Endothelial cell of umbilical vein (primary cell): ENCODE results near the gene MCCC1. TPM values are rescaled to one million over a fixed set of nuclear protein-coding genes. Genes with fewer than 3 reads are reported as not detected.

ENCODE experiments used
- BruUV-seq: library from RNA; stranded (reverse); fragments of 400-500 nt; replicated peaks from 2 replicates; lab custom pipeline; 2021; lab: Mats Ljungman, UMichigan
- CTCF ChIA-PET: fragments of 300-600, 350-600 bp; sonication (Branson Sonifier 250); formaldehyde crosslinking; loops from one replicate; lab custom pipeline; 2021; ENCODE audit warnings: antibody characterized with exemption, inconsistent platforms; lab: Charles Lee
- POLR2A ChIA-PET: fragments of 300-600, 350-600 bp; sonication (Branson Sonifier 250); formaldehyde crosslinking; loops from one replicate; lab custom pipeline; 2021; ENCODE audit warnings: antibody characterized with exemption, inconsistent platforms; lab: Charles Lee
- DNase-seq: peaks from one replicate; pipeline ENCODE4 v3.0.0-alpha.2; 2011; ENCODE audit warnings: low read depth, low spot score
- FAIRE-seq: peaks from 2 replicates; lab custom pipeline; 2011; peaks lifted over from hg19 to GRCh38; lab: Jason Lieb, UNC
- H2AFZ ChIP-seq: 2 replicates; pipeline ENCODE4 v1.6.0; 2012; ENCODE audit warnings: low read depth, low read length, control low read depth, inconsistent platforms
- H3K27ac ChIP-seq: 2 replicates; pipeline ENCODE4 v1.5.1; 2011; ENCODE audit warnings: low read depth, mild to moderate bottlenecking, control low read depth, low read length, moderate library complexity; ENCODE audit not compliant: insufficient read depth
- H3K27me3 ChIP-seq, 2 experiments: 2 replicates each; pipeline versions ENCODE4 v1.6.0 to v1.6.1; 2011; ENCODE audit warnings: low read length in 2 of 2, mixed read lengths in 1 of 2; ENCODE audit not compliant: control insufficient read depth in 2 of 2, insufficient read depth in 2 of 2
- H3K36me3 ChIP-seq, 2 experiments: 2 replicates in 1 of 2; 3 replicates in 1 of 2; pipeline ENCODE4 v1.5.1; 2011; ENCODE audit warnings: low read length in 2 of 2, mild to moderate bottlenecking in 1 of 2, moderate library complexity in 1 of 2; ENCODE audit not compliant: control insufficient read depth in 2 of 2, insufficient read depth in 2 of 2; ENCODE audit errors: extremely low read depth in 1 of 2
- H3K4me1 ChIP-seq: 3 replicates; pipeline ENCODE4 v1.5.1; 2011; ENCODE audit warnings: mild to moderate bottlenecking, low read length; ENCODE audit not compliant: control insufficient read depth, insufficient read depth; ENCODE audit errors: extremely low read depth
- H3K4me2 ChIP-seq: 2 replicates; pipeline ENCODE4 v1.6.1; 2011; ENCODE audit warnings: low read length, control low read depth, mixed read lengths; ENCODE audit not compliant: insufficient read depth
- H3K4me3 ChIP-seq, 3 experiments: fragments of 200-600 bp in 1 of 3; sonication (generic), shearing (Covaris generic) in 1 of 3; replicated peaks in 1 of 3; 2 replicates each; pipeline ENCODE4 v1.5.1; 2011 to 2016; ENCODE audit warnings: control low read depth in 3 of 3, low read length in 3 of 3, mild to moderate bottlenecking in 2 of 3, inconsistent platforms in 1 of 3, low read depth in 1 of 3, moderate library complexity in 1 of 3; ENCODE audit not compliant: insufficient read depth in 1 of 3
- H3K79me2 ChIP-seq: 2 replicates; pipeline ENCODE4 v1.6.0; 2012; ENCODE audit warnings: low read length, inconsistent platforms; ENCODE audit not compliant: control insufficient read depth, insufficient read depth
- H3K9ac ChIP-seq: replicated peaks from 2 replicates; pipeline ENCODE3; 2011; ENCODE audit warnings: low read length, control low read depth; ENCODE audit not compliant: insufficient read depth; ENCODE audit errors: extremely low read depth
- H3K9me1 ChIP-seq: replicated peaks from 3 replicates; pipeline ENCODE4 v1.6.0; 2011; ENCODE audit warnings: mild to moderate bottlenecking, low read length; ENCODE audit not compliant: control insufficient read depth, insufficient read depth; ENCODE audit errors: extremely low read depth
- H3K9me3 ChIP-seq: replicated peaks from 2 replicates; pipeline ENCODE4 v1.5.1; 2012; ENCODE audit warnings: low read length, inconsistent platforms; ENCODE audit not compliant: control insufficient read depth, insufficient read depth
- H4K20me1 ChIP-seq: replicated peaks from 2 replicates; pipeline ENCODE3; 2011; ENCODE audit warnings: mild to moderate bottlenecking, low read length; ENCODE audit not compliant: control insufficient read depth, insufficient read depth; ENCODE audit errors: extremely low read depth
- CTCF ChIP-seq, 2 donors: IDR thresholded peaks; 1 replicate in 1 of 2; 2 replicates in 1 of 2; pipeline ENCODE4 v1.5.1; 2011; ENCODE audit warnings: low read length in 2 of 2, mild to moderate bottlenecking in 2 of 2, moderate library complexity in 2 of 2, control low read depth in 1 of 2, inconsistent platforms in 1 of 2, low read depth in 1 of 2; ENCODE audit not compliant: insufficient read depth in 1 of 2; ENCODE audit errors: extremely low read depth in 1 of 2
- EZH2 ChIP-seq: IDR thresholded peaks from 2 replicates; pipeline ENCODE4 v1.6.1; 2012; ENCODE audit warnings: borderline replicate concordance, low read depth, mild to moderate bottlenecking, moderate library complexity, low read length, inconsistent platforms; ENCODE audit not compliant: severe bottlenecking
- FOS ChIP-seq: IDR thresholded peaks from 2 replicates; pipeline ENCODE4 v1.6.1; 2011; ENCODE audit warnings: mild to moderate bottlenecking, low read length, moderate library complexity, borderline replicate concordance; ENCODE audit not compliant: insufficient read depth
- GATA2 ChIP-seq: IDR thresholded peaks from 2 replicates; pipeline ENCODE4 v1.7.0; 2011; ENCODE audit warnings: low read depth, mild to moderate bottlenecking, moderate library complexity, mixed read lengths, low read length; ENCODE audit not compliant: insufficient read length, insufficient read depth
- JUN ChIP-seq: IDR thresholded peaks from 2 replicates; pipeline ENCODE4 v1.6.1; 2011; ENCODE audit warnings: borderline replicate concordance, low read depth; ENCODE audit not compliant: insufficient read length, insufficient read depth
- MAX ChIP-seq: IDR thresholded peaks from 2 replicates; pipeline ENCODE4 v1.6.1; 2011; ENCODE audit not compliant: insufficient read depth, insufficient read length
- MYC ChIP-seq: IDR thresholded peaks from one replicate; pipeline ENCODE4 v1.6.1; 2011; ENCODE audit warnings: mild to moderate bottlenecking, low read depth, low read length
- POLR2A ChIP-seq: IDR thresholded peaks from 2 replicates; pipeline ENCODE4 v1.6.1; 2012; ENCODE audit warnings: low read depth, mild to moderate bottlenecking, control low read depth, low read length
- POLR2AphosphoS5 ChIP-seq: IDR thresholded peaks from 2 replicates; pipeline ENCODE4 v1.6.1; 2012; ENCODE audit warnings: low read depth, mild to moderate bottlenecking, control low read depth, low read length, moderate library complexity; ENCODE audit not compliant: insufficient read depth
- dilution Hi-C: fragments of 300-500 bp; cut with MboI; formaldehyde crosslinking; loops from one replicate; pipeline ENCODE4 v1.15.0; 2019; ENCODE audit warnings: low sequenced_read_pairs; ENCODE audit not compliant: extremely low pct_ligation_motif_present
- intact Hi-C: fragments of 100-400 bp; cut with micrococcal nuclease; formaldehyde crosslinking; loops from one replicate; pipeline ENCODE4 v1.10.0; 2022
- polyA plus RNA-seq, 4 experiments: library from polyadenylated mRNA; depleted of rRNA in 3 of 4; stranded (reverse) in 3 of 4; unstranded in 1 of 4; fragments of >200 nt; gene quantifications; 2 replicates each; pipeline versions ENCODE4 v1.2.1 to v1.2.3, GENCODE V29; 2011 to 2012; ENCODE audit warnings: missing spikeins in 1 of 4
- total RNA-seq: library from RNA; stranded (reverse); gene quantifications from 2 replicates; pipeline ENCODE4 v1.2.3, GENCODE V29; 2021

The MCCC1 gene
- total and polyA plus RNA-seq, 2 donors (not counting 3 experiments of a cell fraction or from before 2014, with no cell fraction given): 9.2 to 19.7 TPM

GRCh38 chr3:183148056-183148455 lies 48.8 kb upstream of the MCCC1 start:
- H3K79me2 ChIP-seq: no peaks in the 10 kb centered on the region
- intact Hi-C loops: no loop called here
- no peak overlapping the region for H2AFZ ChIP-seq
- no peaks in the 10 kb centered on the region for H3K9me3 ChIP-seq
- no peak overlapping the region for H3K27ac ChIP-seq
- H3K9ac ChIP-seq: no peak overlapping the region
- DNase-seq: no peak
- no peaks in the 10 kb centered on the region for H4K20me1 ChIP-seq
- dilution Hi-C loops: no loop called here
- ChIA-PET POLR2A (no interaction called here), CTCF (interaction anchor here (1.4 kb wide), 1 partner anchor 12 kb away, joined by 3 read pairs; no protein-coding TSS in a partner anchor)
- H3K4me1 ChIP-seq: no peaks in the 10 kb centered on the region
- TF ChIP-seq JUN (no peak), CTCF (IDR thresholded peaks at IDR 0.05; ENCODE audit: extremely low read depth in 1 of 2, insufficient read depth in 1 of 2, low read depth in 1 of 2, low read length in 2 of 2) (no peak), POLR2AphosphoS5 (no peak), GATA2 (no peak), POLR2A (no peak), MAX (no peak), MYC (no peak), FOS (no peak), EZH2 (no peak)
- no peak overlapping the region for H3K4me3 ChIP-seq
- BruUV-seq: no TSS peak
- no peaks in the 10 kb centered on the region for H3K9me1 ChIP-seq
- no peak overlapping the region for H3K4me2 ChIP-seq
- no peaks in the 10 kb centered on the region for H3K36me3 ChIP-seq
- no peak for FAIRE-seq
- peaks cover 0 to 8% of the 10 kb centered on the region in 2 experiments for H3K27me3 ChIP-seq
